ENCODE results near the gene GNE. TPM values are rescaled to one million over a fixed set of nuclear protein-coding genes. Genes with fewer than 3 reads are reported as not detected.

GNE gene
- total and polyA plus RNA-seq, 4 experiments from 2014 or later: 2.7 to 18.1 (median 11.5) TPM

DNA sequence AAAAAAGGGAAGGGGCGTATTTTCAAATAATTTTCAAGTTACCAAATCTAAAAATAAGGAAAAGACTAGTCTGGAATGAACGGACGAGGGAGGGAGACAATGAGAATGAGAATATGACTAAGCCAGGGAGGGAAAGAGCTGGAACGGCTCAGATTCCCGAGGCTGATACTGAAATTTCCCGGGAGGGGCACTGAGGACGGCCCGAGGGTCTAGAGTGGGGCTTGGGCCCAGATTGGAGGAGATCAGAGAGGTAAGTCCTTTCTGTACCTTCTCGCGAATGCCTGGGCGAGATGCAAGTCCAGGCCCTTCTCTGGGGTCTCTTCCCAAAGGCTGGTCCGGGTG is 92.5 kb downstream of the GNE start:
- Histone ChIP-seq H3K4me3 (ENCODE audit: low read length in 2 of 2) (peak overlapping the region in 1 of 2 donors; percentile 57), H3K9me3 (ENCODE audit: control insufficient read depth in 1 of 2, low read length in 2 of 2) (no peaks in the 10 kb centered on the region), H3K27me3 (ENCODE audit: insufficient read depth, low read length) (no peaks in the 10 kb centered on the region), H3K36me3 (ENCODE audit: insufficient read depth, low read length) (peaks cover 3% of the 10 kb centered on the region), H3K27ac (ENCODE audit: low read depth, low read length) (no peak overlapping the region), H3K4me1 (ENCODE audit: insufficient read depth, low read length) (peaks cover 12% of the 10 kb centered on the region)
- ChIA-PET POLR2A (ENCODE audit: partially characterized antibody) (interaction anchor here (1.7 to 5.5 kb wide), 7 partner anchors 14 to 67 kb away, joined by 5 to 44 read pairs (median 20); partner anchors contain the start of gene GLIPR2), CTCF (ENCODE audit: partially characterized antibody) (interaction anchor here (0.7 to 20.1 kb wide), 19 partner anchors 9 to 182 kb away, joined by 3 to 648 read pairs (median 8); partner anchors contain the start of genes CLTA and GLIPR2)
- Mint-ChIP-seq H3K27ac (peak overlapping the region in 1 of 7 donors; percentile 51), H3K4me3 (peak overlapping the region in 6 of 8 donors; percentile 29 to 67 (median 48)), H3K27me3 (no peaks in the 10 kb centered on the region), H3K36me3 (peaks cover 0 to 20% of the 10 kb centered on the region in 2 donors), H3K9me3 (no peaks in the 10 kb centered on the region), H3K4me1 (peaks cover 11 to 28% (median 19%) of the 10 kb centered on the region in 4 donors)
- no peak for DNase-seq
- intact Hi-C loops (cut with micrococcal nuclease): loop anchor here (1.0 to 5.0 kb wide), 5 partner anchors 13 to 157 kb away; partner anchors contain the start of gene GLIPR2

- H3K27ac Mint-ChIP-seq: peak overlapping the region in 3 of 7 donors; percentile 52 to 68 (median 59)
- H3K4me3 ChIP-seq (ENCODE audit: low read length in 2 of 2): no peak overlapping the region
- no peaks in the 10 kb centered on the region for H3K27me3 Mint-ChIP-seq
- CTCF ChIA-PET (ENCODE audit: partially characterized antibody): interaction anchor here (0.7 to 20.1 kb wide), 12 partner anchors 13 to 181 kb away, joined by 3 to 648 read pairs (median 8); partner anchors contain the start of genes CLTA and GLIPR2
- intact Hi-C loops (cut with micrococcal nuclease): loop anchor here (5.0 kb wide), 1 partner anchor 143 kb away; no protein-coding TSS in a partner anchor
- H3K4me3 Mint-ChIP-seq: peak overlapping the region in 7 of 8 donors; percentile 15 to 65 (median 45)
- H3K36me3 ChIP-seq (ENCODE audit: insufficient read depth, low read length): peaks cover 3% of the 10 kb centered on the region
- no peaks in the 10 kb centered on the region for H3K27me3 ChIP-seq (ENCODE audit: insufficient read depth, low read length)
- H3K9me3 ChIP-seq (ENCODE audit: control insufficient read depth in 1 of 2, low read length in 2 of 2): no peaks in the 10 kb centered on the region
- peaks cover 11 to 33% (median 21%) of the 10 kb centered on the region in 4 donors for H3K4me1 Mint-ChIP-seq
- peaks cover 12% of the 10 kb centered on the region for H3K4me1 ChIP-seq (ENCODE audit: insufficient read depth, low read length)
- H3K9me3 Mint-ChIP-seq: no peaks in the 10 kb centered on the region
- no peak overlapping the region for H3K27ac ChIP-seq (ENCODE audit: low read depth, low read length)
- no peak for DNase-seq
- POLR2A ChIA-PET (ENCODE audit: partially characterized antibody): interaction anchor here (1.7 to 5.5 kb wide), 6 partner anchors 13 to 63 kb away, joined by 4 to 44 read pairs (median 22); partner anchors contain the start of gene GLIPR2
- peaks cover 0 to 24% of the 10 kb centered on the region in 2 donors for H3K36me3 Mint-ChIP-seq
Observed at GRCh38 chr9:36164989-36165388, 93.3 kb downstream of the GNE start.

Other genes starting within 250 kb of the GNE start
- gene RECK, start 221.5 kb downstream of the GNE start, total RNA-seq: 10 to 100 TPM; 12.1 to 12.8 TPM
- gene RECK, start 221.5 kb downstream of the GNE start, polyA plus RNA-seq: 10 to 100 TPM; 15.9 to 26.9 TPM
- gene GLIPR2, start 121.7 kb downstream of the GNE start, total RNA-seq: 10 to 100 TPM; 17.0 to 18.9 TPM
- 100 to 1,000 TPM; 140 to 213 TPM for gene GLIPR2, start 121.7 kb downstream of the GNE start, polyA plus RNA-seq
- not detected for gene CCIN, start 89.1 kb downstream of the GNE start, total RNA-seq
- gene CCIN, start 89.1 kb downstream of the GNE start, polyA plus RNA-seq: not detected
- gene CLTA, start 67.5 kb downstream of the GNE start, total RNA-seq: 10 to 100 TPM; 69.9 to 72.3 TPM
- gene CLTA, start 67.5 kb downstream of the GNE start, polyA plus RNA-seq: 100 to 1,000 TPM in 1 of 2 donors, 10 to 100 TPM in 1; 46.0 to 106 TPM
- 10 to 100 TPM; 78.0 to 78.3 TPM for gene RNF38, start 141.8 kb upstream of the GNE start, total RNA-seq
- 10 to 100 TPM; 16.5 to 32.7 TPM for gene RNF38, start 141.8 kb upstream of the GNE start, polyA plus RNA-seq